Glomerular endothelial cell (primary cell): ENCODE results near the gene PPP1R3C. TPM values are rescaled to one million over a fixed set of nuclear protein-coding genes. Genes with fewer than 3 reads are reported as not detected.

Experiments used
- DNase-seq: peaks from one replicate; pipeline ENCODE4 v3.0.0-alpha.2; 2011; ENCODE audit warnings: low read depth, low spot score; ENCODE audit errors: extremely low read depth
- total RNA-seq: library from RNA; depleted of rRNA; stranded (reverse); fragments of >200 nt; gene quantifications from 2 replicates; pipeline ENCODE4 v1.2.3, GENCODE V29; 2015

The PPP1R3C gene
- total RNA-seq, 1 donor from 2014 or later = 1.3 TPM

DNA sequence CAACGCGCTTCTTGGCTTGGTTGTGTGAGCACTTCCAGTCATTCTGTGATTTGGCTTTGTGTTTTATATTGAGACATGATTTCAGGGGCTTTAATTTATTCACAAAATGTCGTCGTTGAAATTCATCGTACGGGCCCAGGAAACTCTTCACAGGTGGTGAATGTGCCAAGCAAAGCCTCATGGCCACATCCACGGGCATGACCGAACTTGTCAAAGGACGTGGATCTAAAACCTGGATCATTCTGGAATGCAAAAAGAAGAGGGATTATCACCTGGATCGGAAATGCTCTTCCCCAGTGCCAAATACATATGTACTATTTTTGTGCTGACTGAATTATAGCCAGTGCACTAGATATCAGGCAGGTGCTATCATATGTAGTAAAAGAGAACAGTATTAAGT lies 2.2 kb downstream of the PPP1R3C start:
- no peak for DNase-seq

DNA sequence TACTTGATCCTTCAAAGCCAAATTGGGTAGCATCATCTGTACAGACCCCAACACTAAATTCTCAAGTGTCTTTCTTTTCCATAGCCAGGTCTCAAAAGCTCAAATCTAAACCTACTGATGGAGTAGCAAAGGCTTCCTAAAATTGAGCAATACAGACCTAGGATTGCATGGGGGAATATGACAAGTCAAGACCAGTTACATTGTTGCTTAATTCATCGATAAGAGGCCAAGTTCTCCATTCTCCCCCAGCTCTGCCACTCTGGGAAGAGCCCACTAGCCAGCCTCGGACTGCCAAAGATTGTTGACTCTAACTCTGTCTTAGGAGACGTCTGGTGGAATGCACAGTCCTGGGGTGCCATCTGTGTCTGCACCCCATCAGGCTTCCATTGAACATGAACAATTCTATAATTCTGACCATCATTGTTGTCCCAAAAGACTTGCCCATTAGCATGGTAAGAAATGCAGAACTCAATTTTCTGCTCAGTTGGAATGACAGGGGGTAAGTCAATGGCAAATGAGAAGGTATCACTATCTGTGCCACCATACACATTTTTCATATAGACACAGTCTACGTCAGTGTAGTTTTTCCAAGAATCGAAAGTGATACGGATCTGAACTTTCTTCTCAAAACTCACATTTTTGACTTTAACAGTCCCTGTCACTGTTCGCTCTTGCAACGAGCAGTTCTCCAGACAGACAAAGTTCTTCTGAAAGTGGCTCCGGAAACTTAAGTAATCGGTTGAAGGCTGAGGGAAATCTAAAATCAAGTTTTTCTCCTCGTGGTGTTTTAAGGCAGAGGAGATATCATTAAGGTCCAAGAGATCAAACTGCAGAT lies 2.9 kb downstream of the PPP1R3C start:
- DNase-seq = no peak

DNA sequence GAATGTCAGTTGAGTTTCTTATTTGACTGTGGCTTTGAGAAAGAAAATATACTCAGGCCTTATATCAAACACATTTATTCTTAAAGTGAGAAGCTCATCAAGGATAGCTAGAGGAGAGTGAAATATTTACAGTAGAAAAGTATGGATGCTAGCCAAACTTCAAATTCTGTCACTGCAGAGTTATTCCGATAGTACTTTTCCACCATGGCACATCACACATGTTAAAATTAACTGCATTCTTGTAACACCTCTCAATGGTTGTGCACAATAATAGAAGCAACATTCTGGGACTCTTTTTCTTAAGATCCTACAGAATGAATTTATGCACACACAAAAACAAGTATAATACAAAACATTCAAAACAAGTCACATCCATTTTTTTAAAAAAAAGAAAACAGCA lies 4.5 kb downstream of the PPP1R3C start:
- DNase-seq = no peak

DNA sequence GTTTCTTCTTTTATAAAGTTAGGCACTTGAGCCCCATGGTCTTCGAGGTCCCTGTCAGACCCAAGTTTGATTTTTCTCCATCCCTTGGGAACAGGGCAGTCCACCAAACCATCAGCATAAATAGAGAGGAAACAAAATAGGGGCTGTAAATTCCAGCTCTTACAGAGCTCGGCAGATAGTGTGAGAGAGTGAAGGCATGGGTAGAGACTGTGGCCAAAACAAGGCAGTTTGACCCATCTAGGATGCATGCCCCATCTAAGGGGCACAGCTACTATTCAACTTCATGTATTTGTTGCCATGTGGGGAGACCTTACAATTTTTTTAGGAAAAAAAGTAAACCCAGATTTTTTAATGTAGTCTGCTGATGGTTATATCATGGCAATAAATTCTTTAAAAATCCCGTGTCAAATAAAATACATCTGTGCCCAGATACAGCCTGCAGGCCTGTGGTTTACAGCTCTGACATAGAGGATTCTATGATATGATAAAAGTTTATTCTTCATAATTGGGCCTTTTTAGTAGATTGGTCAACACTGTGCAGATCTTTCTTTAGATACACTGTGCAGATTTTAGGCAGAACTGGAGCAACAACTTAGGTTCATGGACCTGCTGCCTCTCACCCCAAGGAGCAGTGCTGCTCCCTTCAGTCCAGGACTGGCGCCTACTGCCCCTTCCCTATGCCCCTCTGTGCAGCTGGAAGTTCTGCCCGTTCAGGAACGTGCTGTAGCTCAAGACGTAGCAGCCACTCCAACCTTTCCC lies 5.3 kb downstream of the PPP1R3C start:
- DNase-seq = no peak

DNA sequence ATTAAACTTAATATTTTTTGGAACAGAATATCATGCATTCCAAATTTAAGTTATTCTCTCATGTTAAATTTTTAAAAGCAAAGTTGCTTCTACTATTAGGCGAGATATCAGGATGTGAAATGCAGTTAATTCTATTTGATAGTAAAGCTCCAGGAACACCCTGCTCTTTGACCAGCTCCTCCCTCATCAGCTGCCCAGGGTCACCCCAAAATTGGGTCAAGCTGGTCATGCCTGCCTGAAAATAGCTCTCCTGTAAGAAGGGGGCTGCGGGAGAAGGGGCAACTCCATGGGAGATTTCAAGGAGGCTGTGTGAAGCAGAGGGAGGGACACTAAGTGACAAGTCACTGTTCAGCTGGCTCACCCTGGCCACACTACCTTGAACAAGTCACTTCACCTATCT lies 5.9 kb downstream of the PPP1R3C start:
- DNase-seq = no peak

DNA sequence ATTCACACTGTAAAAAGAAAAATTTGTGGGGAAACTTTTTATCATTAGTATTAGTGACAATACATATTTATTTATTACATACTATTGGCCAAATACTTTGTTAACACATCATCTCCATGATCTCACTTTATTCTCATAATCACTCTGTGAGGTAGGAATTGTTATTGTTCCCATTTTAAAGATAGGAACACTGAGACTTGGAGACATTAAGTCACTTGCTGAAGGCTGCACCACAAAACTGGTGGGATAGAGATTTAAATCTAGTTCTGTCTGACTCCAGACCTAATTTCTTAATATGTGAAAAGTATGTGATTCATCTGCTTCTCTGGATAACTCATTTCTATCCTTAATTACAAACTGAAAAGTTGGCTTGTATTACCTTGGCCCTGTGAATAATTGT lies 8.2 kb downstream of the PPP1R3C start:
- DNase-seq = no peak

DNA sequence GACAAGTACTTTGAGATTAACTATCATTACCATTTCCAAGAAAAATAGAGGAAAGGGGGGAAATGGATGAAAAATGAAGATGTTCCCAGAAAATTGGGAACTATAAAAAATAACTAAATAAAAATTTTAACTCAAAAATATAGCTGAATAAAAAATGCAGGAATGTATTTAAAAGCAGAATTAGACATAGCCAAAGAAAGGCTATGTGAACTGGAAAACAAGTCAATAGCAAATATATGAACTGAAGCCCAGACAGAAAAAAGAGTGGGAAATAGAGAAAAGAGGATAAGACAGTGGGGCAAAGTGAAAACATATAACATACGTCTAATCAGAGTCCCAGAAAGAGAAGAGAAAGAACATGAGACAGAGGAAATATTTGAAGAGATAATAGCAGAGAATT lies 10.3 kb downstream of the PPP1R3C start:
- no peak for DNase-seq

DNA sequence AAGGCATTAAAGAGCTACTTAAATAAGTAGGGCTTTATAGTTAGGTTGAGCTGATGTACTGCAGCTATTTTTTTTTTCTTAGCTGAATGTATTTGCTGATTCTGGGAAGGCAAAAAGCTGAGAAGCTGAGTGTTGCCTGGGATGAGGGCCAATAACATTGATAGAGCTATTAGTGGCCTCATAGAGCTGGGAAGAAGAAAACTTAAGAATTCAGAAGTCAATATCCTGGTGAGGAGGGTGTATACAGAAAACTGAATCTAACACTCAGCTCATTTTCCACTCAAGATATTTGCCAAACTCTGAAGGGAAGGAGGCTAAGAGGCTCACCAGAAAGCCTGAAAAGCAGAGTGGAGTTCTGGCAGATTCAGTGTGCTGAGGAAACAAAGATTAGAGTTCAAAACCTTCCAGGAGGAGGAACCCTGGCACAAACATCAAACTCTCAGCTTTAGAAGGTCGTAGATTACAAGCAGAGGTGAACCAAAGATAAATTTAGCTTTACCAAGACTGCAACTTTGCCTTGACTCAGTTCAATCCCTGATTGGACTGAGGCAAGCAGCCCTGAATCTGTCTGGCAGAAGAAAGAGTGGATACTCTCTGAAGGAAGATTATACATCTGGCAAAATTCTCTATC lies 11.3 kb downstream of the PPP1R3C start:
- no peak for DNase-seq

DNA sequence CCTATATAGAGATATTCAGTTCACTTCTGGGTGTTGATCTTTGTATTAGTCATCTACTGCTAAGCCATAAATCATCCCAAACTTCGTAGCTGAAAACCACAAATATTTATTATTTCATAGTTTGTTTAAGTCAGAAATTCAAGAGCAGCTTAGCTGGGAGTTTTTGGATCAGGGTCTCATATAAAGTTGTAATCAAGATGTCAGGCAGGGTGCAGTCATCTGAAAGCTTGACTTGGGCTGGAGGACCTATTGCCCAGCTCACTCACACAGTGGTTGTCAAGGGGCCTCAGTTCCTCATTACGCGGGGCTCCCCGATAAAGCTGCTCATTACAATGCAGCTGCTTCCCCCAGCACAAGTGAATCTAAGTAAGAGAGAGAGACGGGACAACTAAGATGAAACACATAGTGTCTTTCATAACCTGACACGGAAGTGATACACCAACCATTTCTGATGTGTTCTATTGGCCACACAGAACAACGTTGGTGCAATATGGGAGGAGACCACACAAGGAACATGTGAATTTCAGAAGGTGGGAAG lies 15.7 kb downstream of the PPP1R3C start:
- DNase-seq = no peak

DNA sequence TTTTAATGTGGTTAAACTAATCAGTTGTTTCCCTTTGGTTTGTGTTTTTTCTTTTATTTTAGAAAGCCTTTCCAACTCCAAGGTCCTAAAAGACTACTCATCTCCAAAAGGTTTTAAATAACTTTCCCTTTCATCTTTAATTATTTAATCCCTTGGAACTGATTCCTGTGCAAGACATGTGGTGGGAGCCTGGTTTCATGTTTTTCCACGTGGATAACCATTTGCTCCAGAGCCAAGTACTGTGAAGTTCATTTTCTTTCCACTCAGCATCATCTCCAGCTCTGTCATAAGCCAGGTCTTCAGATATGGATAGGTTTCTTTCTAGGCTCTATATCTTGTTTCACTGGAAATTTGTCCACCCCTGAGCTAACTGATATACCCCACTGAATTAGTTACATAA lies 16.7 kb downstream of the PPP1R3C start:
- no peak for DNase-seq

DNA sequence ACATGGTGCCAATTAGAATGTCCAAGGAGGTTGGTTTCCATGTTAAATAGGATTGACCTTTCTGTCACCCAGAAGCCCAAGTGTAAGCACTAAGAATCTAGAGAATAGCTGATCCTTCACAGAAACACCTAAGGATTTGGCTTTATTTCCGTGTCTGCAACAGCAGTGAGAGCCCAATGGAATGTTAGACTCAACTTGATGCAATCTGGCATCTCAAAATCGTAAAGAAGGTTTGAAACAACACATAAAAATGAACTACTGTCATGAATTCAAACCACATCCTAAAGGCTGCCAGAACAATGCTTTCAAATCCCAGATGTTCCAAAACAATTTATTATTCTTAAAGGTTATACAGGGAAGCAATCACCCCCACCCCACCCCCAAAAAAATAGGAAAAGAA lies 18.6 kb downstream of the PPP1R3C start:
- no peak for DNase-seq

DNA sequence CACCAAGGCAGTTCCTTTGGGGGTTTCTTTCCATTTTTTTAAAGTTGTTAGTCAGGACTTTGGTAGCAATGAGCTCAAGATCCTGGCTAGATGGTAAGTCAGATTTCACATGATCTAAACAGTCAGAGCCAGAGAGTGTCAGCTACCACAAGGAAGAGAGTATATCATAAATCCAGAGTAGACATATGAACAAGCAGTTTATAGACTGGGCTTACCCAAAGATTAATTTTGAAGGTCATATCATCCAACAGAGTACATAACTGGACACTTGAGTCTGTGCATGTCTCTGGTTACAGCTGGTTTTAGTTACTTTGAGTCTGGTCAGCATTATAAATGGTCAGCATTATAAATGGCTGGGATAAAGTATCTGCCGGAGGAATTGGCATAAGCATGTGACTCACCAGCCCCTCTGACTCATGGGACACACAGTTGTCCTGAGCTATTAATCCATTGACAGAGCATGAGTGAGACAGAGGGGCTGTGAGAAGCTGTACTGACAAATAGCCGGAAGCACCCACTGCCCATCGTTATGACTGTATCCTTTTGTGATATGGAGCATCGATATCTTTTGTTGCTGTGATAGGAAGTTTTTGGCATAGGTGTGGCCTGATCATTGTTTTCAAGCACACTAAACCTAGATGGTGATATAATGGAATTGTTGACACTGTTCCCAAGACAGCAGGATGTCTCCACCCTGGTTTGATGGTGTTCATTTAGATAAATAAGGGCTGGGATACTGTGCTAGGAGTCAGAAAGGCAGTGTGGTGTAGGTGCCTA lies 19.3 kb downstream of the PPP1R3C start:
- no peak for DNase-seq

DNA sequence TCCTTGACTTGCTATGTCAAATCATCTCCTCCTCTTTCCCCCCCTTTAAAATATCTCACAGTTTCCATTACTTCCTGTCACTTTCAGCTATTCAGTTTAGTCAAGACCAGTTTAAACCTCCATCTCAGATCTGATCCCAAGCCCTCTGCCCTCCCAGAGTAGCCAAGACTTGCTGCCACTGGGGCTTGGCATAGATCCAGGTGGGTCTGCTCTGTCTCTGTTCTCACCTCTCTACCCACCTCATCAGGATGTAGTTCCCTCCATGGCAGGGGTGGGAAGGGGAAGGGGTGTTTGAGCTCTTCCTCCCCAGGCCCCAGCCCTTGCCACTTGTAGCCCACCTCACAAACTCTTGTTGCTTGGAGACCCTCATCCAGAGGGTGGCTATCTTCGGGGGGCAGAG lies 22.0 kb downstream of the PPP1R3C start:
- no peak for DNase-seq

DNA sequence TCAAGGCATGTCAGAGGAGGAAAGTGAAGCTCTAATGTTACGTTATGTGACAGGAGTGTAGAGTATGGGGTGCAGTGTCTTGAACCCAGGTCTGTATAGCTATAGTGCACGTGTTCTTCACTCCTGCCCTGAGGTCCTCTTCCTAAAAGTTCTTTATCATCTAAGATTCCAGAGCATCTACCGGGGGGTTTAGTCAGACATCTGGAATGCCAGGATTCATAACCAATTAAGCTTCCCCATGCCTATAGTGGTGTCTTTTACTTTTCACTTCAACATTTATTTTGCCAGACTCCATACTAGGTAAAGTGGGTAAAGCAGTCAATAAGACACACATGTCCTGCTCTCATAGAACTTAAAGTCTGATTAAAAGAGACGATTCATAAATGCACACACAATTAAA lies 22.4 kb downstream of the PPP1R3C start:
- no peak for DNase-seq

DNA sequence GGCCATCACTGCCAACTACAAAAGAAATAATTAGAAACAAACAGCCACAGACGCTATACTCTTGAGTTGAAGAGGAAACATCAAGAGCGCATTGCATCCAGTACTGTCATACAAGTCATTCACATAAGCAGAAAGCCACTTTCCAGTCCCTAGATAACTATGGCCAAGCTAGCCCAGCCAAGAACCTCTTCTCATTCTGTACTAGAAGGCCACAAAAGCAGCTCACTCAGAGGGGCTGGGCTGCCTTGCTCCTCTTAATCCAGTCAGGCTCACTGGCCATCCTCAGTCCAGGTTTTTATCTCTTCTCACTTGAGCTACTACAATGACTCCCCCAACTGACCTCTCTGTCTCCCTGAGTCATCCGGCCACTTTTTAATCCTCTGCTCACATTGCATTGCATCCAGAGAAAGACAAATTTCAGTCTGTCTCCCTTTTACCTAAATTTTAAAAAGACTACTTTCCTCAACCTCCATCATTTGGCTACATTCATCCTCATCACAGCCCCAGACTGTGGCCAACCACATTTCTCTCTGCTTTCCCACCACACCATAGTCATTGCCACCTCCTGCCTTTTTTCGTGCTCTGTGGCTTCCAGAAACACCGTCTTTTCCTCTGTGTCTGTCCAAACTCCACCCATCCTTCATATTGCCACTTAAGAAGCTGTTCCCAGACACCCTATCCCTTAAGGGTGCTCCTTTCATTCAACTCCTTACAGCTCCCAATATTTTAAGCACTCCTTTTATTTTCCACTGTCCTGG lies 25.0 kb downstream of the PPP1R3C start:
- DNase-seq = no peak

DNA sequence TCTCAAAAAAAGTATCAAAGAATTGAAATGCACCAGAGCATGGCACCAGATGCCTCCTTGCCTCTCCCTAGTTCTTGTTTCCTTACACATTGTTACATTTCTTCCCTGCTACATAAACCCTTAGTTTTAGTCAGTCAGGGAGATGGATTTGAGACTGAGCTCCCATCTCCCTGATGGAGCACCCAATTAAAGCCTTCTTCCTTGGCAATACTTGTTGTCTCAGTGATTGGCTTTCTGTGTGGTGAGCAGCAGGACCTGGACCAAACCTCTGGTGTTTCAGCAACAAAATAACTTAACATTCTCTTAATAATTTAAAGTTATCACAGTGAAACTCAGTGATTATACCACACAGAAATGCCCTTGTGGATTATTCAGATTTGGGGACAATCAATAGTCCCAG lies 26.9 kb downstream of the PPP1R3C start:
- DNase-seq = no peak

DNA sequence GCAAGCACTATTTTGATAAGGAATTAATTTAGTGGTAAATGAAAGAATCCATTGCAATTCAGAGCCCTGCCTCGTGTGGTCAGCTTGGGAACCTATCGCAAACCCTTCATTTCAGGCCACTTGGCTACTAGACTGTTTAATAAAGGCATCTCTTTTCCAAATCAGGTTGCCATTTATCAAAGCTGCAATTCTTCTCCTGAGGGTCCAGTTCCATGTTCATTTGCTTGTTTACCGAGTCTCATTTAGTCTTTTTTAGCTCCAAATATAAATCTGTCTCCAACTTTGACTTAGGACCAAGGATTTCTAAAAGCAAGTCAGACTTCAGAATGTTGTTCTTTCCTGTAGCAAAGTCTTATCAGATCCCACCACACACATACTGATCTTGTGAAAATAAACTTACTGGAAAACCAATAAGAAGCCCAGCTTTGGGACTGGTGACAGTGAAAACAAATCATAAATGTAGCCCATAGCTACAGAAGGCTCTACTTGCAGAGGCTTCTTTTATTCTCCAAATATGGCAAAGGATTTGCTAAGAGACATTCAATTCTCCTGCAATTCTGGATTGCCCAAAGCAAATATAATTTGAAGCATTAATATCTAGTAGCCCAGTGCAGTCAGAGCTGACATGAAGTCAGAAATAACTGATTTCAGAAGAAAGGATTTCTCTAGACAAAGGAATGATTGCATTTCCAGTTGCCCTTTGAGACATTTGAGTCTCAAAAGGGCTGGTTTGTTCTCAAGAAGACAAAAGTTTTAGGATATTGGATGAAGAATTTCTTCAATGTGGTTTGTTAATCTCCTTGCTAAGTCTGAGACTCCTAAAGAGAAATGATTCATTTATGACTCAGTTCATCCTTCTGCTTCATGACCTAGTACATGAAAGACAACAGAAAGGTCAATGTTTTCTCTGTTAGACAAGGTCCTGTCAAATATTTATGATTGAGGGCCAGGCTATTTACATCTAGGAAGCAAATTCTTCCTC lies 28.0 kb downstream of the PPP1R3C start:
- no peak for DNase-seq

DNA sequence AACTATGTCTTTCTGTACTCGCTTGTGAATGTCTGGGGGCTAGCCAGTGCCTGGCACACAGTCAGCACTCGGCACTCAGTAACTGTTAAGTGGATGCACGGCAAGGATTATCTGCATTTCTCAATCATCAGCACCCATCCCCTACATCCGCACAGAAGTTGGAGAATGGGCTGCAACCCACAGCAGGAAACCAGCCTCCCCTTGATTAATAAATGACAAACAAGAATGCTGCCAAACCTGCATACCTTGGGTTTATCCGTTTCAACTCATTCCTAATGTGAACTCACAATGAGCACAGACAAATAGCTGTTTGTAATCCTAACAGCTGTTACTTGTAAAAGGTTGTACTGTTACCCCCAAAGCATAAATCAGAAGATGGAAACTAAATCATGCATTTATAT lies 28.9 kb downstream of the PPP1R3C start:
- no peak for DNase-seq
